H1 (cell line): ENCODE measurements around the gene DAPK2. TPM values are rescaled to one million over a fixed set of nuclear protein-coding genes. Genes with fewer than 3 reads are reported as not detected.

Experiments used
- CTCF ChIA-PET: fragments of 300-600 bp; sonication (Branson Sonifier 250); formaldehyde crosslinking; loops from one replicate; lab custom pipeline; 2021; ENCODE audit not compliant: partially characterized antibody; lab: Charles Lee
- POLR2A ChIA-PET: fragments of 300-600 bp; sonication (Branson Sonifier 250); formaldehyde crosslinking; loops from one replicate; lab custom pipeline; 2021; ENCODE audit warnings: inconsistent platforms; ENCODE audit not compliant: partially characterized antibody; lab: Charles Lee
- DNase-seq, 2 experiments: peaks; one replicate each; pipeline versions ENCODE4 v3.0.0 to v3.0.0-alpha.2; 2010 to 2022; ENCODE audit warnings: low spot score in 2 of 2, low read depth in 1 of 2, mixed read lengths in 1 of 2
- FAIRE-seq: peaks from 2 replicates; lab custom pipeline; 2011; peaks lifted over from hg19 to GRCh38; lab: Jason Lieb, UNC
- H2AFZ ChIP-seq: 2 replicates; pipeline ENCODE4 v1.8.1; 2012; ENCODE audit warnings: low read length, inconsistent platforms
- H2AK5ac ChIP-seq: 2 replicates; pipeline ENCODE4 v1.6.1; 2013; ENCODE audit warnings: low read depth, low read length
- H2BK120ac ChIP-seq: replicated peaks from 2 replicates; pipeline ENCODE3; 2013; ENCODE audit warnings: low read depth, low read length, inconsistent platforms
- H2BK12ac ChIP-seq: 2 replicates; pipeline ENCODE4 v1.6.1; 2013; ENCODE audit warnings: low read depth, low read length
- H2BK15ac ChIP-seq: 2 replicates; pipeline ENCODE4 v1.6.1; 2013; ENCODE audit warnings: low read length
- H2BK20ac ChIP-seq: 2 replicates; pipeline ENCODE4 v1.6.1; 2013; ENCODE audit warnings: low read length
- H2BK5ac ChIP-seq: 2 replicates; pipeline ENCODE4 v1.6.1; 2013; ENCODE audit warnings: low read depth, low read length
- H3K14ac ChIP-seq: 2 replicates; pipeline ENCODE4 v1.6.1; 2013; ENCODE audit warnings: inconsistent platforms; ENCODE audit not compliant: insufficient read length
- H3K18ac ChIP-seq: 2 replicates; pipeline ENCODE4 v1.6.1; 2013; ENCODE audit warnings: low read length; ENCODE audit errors: extremely low read depth
- H3K23ac ChIP-seq: 2 replicates; pipeline ENCODE4 v1.6.1; 2013; ENCODE audit warnings: inconsistent platforms; ENCODE audit not compliant: insufficient read length
- H3K23me2 ChIP-seq: 2 replicates; pipeline ENCODE4 v1.6.1; 2013; ENCODE audit warnings: low read depth, low read length
- H3K27ac ChIP-seq: 2 replicates; pipeline ENCODE4 v1.6.1; 2011; ENCODE audit warnings: low read depth, low read length, inconsistent platforms
- H3K27me3 ChIP-seq, 4 experiments: replicated peaks in 1 of 4; 1 replicate in 1 of 4; 2 replicates in 3 of 4; pipeline versions ENCODE4 v1.6.1 to v1.8.1; 2011 to 2013; ENCODE audit warnings: low read length in 3 of 4, mild to moderate bottlenecking in 3 of 4, inconsistent platforms in 2 of 4, mixed read lengths in 2 of 4, moderate library complexity in 1 of 4; ENCODE audit not compliant: control insufficient read depth in 3 of 4, insufficient read depth in 3 of 4; ENCODE audit errors: extremely low read depth in 1 of 4
- H3K36me3 ChIP-seq, 4 experiments: 2 replicates each; pipeline versions ENCODE4 v1.6.1 to v1.8.1; 2011 to 2013; ENCODE audit warnings: mild to moderate bottlenecking in 4 of 4, low read length in 3 of 4, moderate library complexity in 2 of 4, control low read depth in 1 of 4, inconsistent platforms in 1 of 4; ENCODE audit not compliant: insufficient read depth in 4 of 4, control insufficient read depth in 2 of 4
- H3K4ac ChIP-seq: replicated peaks from 2 replicates; pipeline ENCODE3; 2013; ENCODE audit warnings: low read length, low read depth, mixed read lengths, inconsistent platforms; ENCODE audit not compliant: insufficient read length
- H3K4me1 ChIP-seq, 4 experiments: replicated peaks in 1 of 4; 1 replicate in 1 of 4; 2 replicates in 3 of 4; pipeline versions ENCODE4 v1.6.1 to v1.8.1; 2011 to 2013; ENCODE audit warnings: low read length in 3 of 4, inconsistent platforms in 2 of 4, mixed read lengths in 1 of 4; ENCODE audit not compliant: insufficient read depth in 4 of 4, control insufficient read depth in 3 of 4
- H3K4me2 ChIP-seq, 2 experiments: 2 replicates each; pipeline versions ENCODE4 v1.6.1 to v1.8.1; 2011 to 2013; ENCODE audit warnings: low read depth in 2 of 2, low read length in 2 of 2, control low read depth in 1 of 2, inconsistent platforms in 1 of 2, mild to moderate bottlenecking in 1 of 2; ENCODE audit not compliant: insufficient read depth in 1 of 2
- H3K4me3 ChIP-seq, 4 experiments: fragments of 200-600, 300-600 bp in 1 of 4; sonication (generic), shearing (Covaris generic), sonication (Bioruptor Twin) in 1 of 4; 2 replicates each; pipeline versions ENCODE4 v1.5.1 to v1.8.1; 2011 to 2016; ENCODE audit warnings: low read length in 4 of 4, low read depth in 3 of 4, control low read depth in 2 of 4, inconsistent platforms in 2 of 4, mild to moderate bottlenecking in 2 of 4, mixed read lengths in 1 of 4, moderate library complexity in 1 of 4; ENCODE audit not compliant: insufficient read depth in 2 of 4; ENCODE audit errors: extremely low read depth in 1 of 4
- H3K56ac ChIP-seq: replicated peaks from 2 replicates; pipeline ENCODE3; 2013; ENCODE audit warnings: low read depth, mild to moderate bottlenecking, mixed read lengths, low read length, inconsistent platforms; ENCODE audit not compliant: insufficient read length
- H3K79me1 ChIP-seq: 2 replicates; pipeline ENCODE4 v1.6.1; 2013; ENCODE audit warnings: low read depth, low read length, control low read depth
- H3K79me2 ChIP-seq, 2 experiments: 2 replicates each; pipeline versions ENCODE4 v1.6.1 to v1.8.1; 2012 to 2013; ENCODE audit warnings: low read length in 2 of 2, mild to moderate bottlenecking in 2 of 2, inconsistent platforms in 1 of 2; ENCODE audit not compliant: insufficient read depth in 2 of 2, control insufficient read depth in 1 of 2
- H3K9ac ChIP-seq, 4 experiments: replicated peaks in 1 of 4; 1 replicate in 1 of 4; 2 replicates in 3 of 4; pipeline versions ENCODE4 v1.6.1 to v1.8.1; 2011 to 2013; ENCODE audit warnings: low read depth in 3 of 4, low read length in 3 of 4, control low read depth in 2 of 4, mild to moderate bottlenecking in 2 of 4, moderate library complexity in 2 of 4, inconsistent platforms in 1 of 4; ENCODE audit errors: extremely low read depth in 1 of 4
- H3K9me3 ChIP-seq, 2 experiments: 2 replicates each; pipeline versions ENCODE4 v1.6.1 to v1.8.1; 2012 to 2013; ENCODE audit warnings: mild to moderate bottlenecking in 2 of 2, moderate library complexity in 2 of 2, control low read depth in 1 of 2, inconsistent platforms in 1 of 2, low read depth in 1 of 2, low read length in 1 of 2, mixed read lengths in 1 of 2; ENCODE audit not compliant: insufficient read depth in 2 of 2
- H4K20me1 ChIP-seq, 2 experiments: replicated peaks in 1 of 2; 2 replicates each; pipeline versions ENCODE3 to v1.8.1; 2011 to 2013; ENCODE audit warnings: inconsistent platforms in 2 of 2, low read length in 2 of 2, mild to moderate bottlenecking in 1 of 2; ENCODE audit not compliant: insufficient read depth in 2 of 2, control insufficient read depth in 1 of 2
- H4K5ac ChIP-seq: 2 replicates; pipeline ENCODE4 v1.6.1; 2013; ENCODE audit warnings: low read length, low read depth, mixed read lengths, inconsistent platforms; ENCODE audit not compliant: insufficient read length
- H4K8ac ChIP-seq: 2 replicates; pipeline ENCODE4 v1.8.0; 2013; ENCODE audit warnings: mild to moderate bottlenecking, moderate library complexity, low read length, inconsistent platforms; ENCODE audit not compliant: insufficient read depth; ENCODE audit errors: extremely low read depth
- H4K91ac ChIP-seq: replicated peaks from 2 replicates; pipeline ENCODE3; 2013; ENCODE audit warnings: low read length, mixed read lengths, inconsistent platforms; ENCODE audit not compliant: insufficient read length
- CBX8 ChIP-seq: fragments of 300-800, 300-1000 bp; sonication (generic); IDR thresholded peaks from 2 replicates; pipeline ENCODE4 v1.7.1; 2016; ENCODE audit warnings: low read depth, low read length, borderline replicate concordance
- CHD1 ChIP-seq: IDR thresholded peaks from 2 replicates; pipeline ENCODE4 v1.6.1; 2012; ENCODE audit warnings: low read depth, low read length, improper control_type of control experiment
- E2F6 ChIP-seq: IDR thresholded peaks from 2 replicates; pipeline ENCODE4 v1.6.1; 2012; ENCODE audit warnings: inconsistent platforms
- EP300 ChIP-seq, 2 experiments: IDR thresholded peaks; 1 replicate in 1 of 2; 2 replicates in 1 of 2; pipeline ENCODE4 v1.6.1; 2011 to 2012; ENCODE audit warnings: low read depth in 2 of 2, low read length in 2 of 2, mild to moderate bottlenecking in 2 of 2, borderline replicate concordance in 1 of 2, inconsistent platforms in 1 of 2, moderate library complexity in 1 of 2
- GABPA ChIP-seq: IDR thresholded peaks from 2 replicates; pipeline ENCODE4 v1.6.1; 2011; ENCODE audit warnings: mild to moderate bottlenecking, low read length, moderate library complexity, borderline replicate concordance; ENCODE audit not compliant: insufficient read depth
- GTF2F1 ChIP-seq: IDR thresholded peaks from 2 replicates; pipeline ENCODE4 v1.6.1; 2012; ENCODE audit warnings: low read depth, low read length, improper control_type of control experiment, borderline replicate concordance
- HDAC6 ChIP-seq: IDR thresholded peaks from one replicate; pipeline ENCODE4 v1.7.1; 2012; ENCODE audit warnings: low read depth, mild to moderate bottlenecking, inconsistent platforms, low read length, moderate library complexity
- NANOG ChIP-seq: IDR thresholded peaks from 2 replicates; pipeline ENCODE4 v1.6.1; 2011; ENCODE audit warnings: low read length, low read depth, mild to moderate bottlenecking, inconsistent platforms; ENCODE audit not compliant: insufficient read depth, poor library complexity, severe bottlenecking
- NRF1 ChIP-seq: IDR thresholded peaks from 2 replicates; pipeline ENCODE4 v1.6.1; 2011; ENCODE audit warnings: mild to moderate bottlenecking, low read depth, low read length, improper control_type of control experiment
- POLR2AphosphoS5 ChIP-seq: IDR thresholded peaks from 2 replicates; pipeline ENCODE4 v1.6.1; 2011; ENCODE audit warnings: low read depth, low read length
- RBBP5 ChIP-seq: IDR thresholded peaks from 2 replicates; pipeline ENCODE4 v1.7.1; 2012; ENCODE audit warnings: low read depth, mild to moderate bottlenecking, inconsistent platforms, low read length, moderate library complexity, borderline replicate concordance
- TEAD4 ChIP-seq: IDR thresholded peaks from 2 replicates; pipeline ENCODE4 v1.6.1; 2012; ENCODE audit warnings: low read depth, low read length, inconsistent platforms, mixed read lengths
- WGBS, 2 experiments: shearing (Covaris generic) in 1 of 2; methylation state at CpG; one replicate each; pipeline versions ENCODE4 v1.1.6 to v1.1.7; 2013 to 2015; ENCODE audit warnings: low lambda C conversion rate in 2 of 2, mixed read lengths in 2 of 2, inconsistent platforms in 1 of 2, low coverage in 1 of 2, missing lambda C conversion rate in 1 of 2; ENCODE audit not compliant: insufficient replicate concordance in 2 of 2, insufficient coverage in 1 of 2, insufficient read length in 1 of 2; ENCODE audit errors: extremely low coverage in 1 of 2, missing lambda C conversion rate in 1 of 2; 5-methylcytosine and 5-hydroxymethylcytosine counted together
- polyA plus RNA-seq, 7 experiments: library from polyadenylated mRNA; depleted of rRNA in 3 of 7; stranded (reverse) in 5 of 7; unstranded in 2 of 7; fragments of >200 nt in 5 of 7; fragments of 200-250 nt in 2 of 7; gene quantifications; 1 replicate in 5 of 7; 2 replicates in 1 of 7; 4 replicates in 1 of 7; pipeline versions ENCODE4 v1.2.1 to v1.2.3, GENCODE V29; 2011 to 2013; ENCODE audit warnings: missing spikeins in 2 of 7, mixed read lengths in 2 of 7
- total RNA-seq: library from RNA; stranded (reverse); fragmentation: NEBNext Ultra II Directional; extraction: Animal tissue kit (Norgen Biotek cat#: 25700); gene quantifications from 2 replicates; pipeline ENCODE4 v1.2.1, GENCODE V29; 2021
- TF ChIP-seq, protein P1 (sequence below): IDR thresholded peaks from 2 replicates; pipeline ENCODE4 v1.6.1; 2011; ENCODE audit warnings: low read depth, mild to moderate bottlenecking, low read length; ENCODE audit not compliant: insufficient read depth

DAPK2 gene
- total and polyA plus RNA-seq, 2 of the 8 experiments (the other 6 are each of a cell fraction or from before 2014, with no cell fraction given) = 1.8 to 2.9 TPM

- Histone ChIP-seq H3K27me3 (no peaks in the 10 kb centered on the region), H3K4me3 (no peak overlapping the region), H3K18ac (no peak overlapping the region), H2AFZ (peak overlapping the region; percentile 57; the same call in 1 of the 2 replicates), H3K36me3 (no peaks in the 10 kb centered on the region), H2BK12ac (no peak overlapping the region), H3K4me2 (no peak overlapping the region), H4K20me1 (no peaks in the 10 kb centered on the region), H2BK15ac (no peak overlapping the region), H4K5ac (no peak overlapping the region), H3K9ac (no peak overlapping the region), H2BK20ac (no peak overlapping the region), H3K14ac (no peak overlapping the region), H4K91ac (no peak overlapping the region), H3K79me2 (no peaks in the 10 kb centered on the region), H2BK120ac (no peak overlapping the region), H3K27ac (no peak overlapping the region; the same call in 1 of the 2 replicates), H2AK5ac (no peak overlapping the region), H3K23me2 (no peaks in the 10 kb centered on the region), H3K4ac (no peak overlapping the region), H3K56ac (no peak overlapping the region), H4K8ac (peak overlapping the region; percentile 62; the same call in 1 of the 2 replicates), H2BK5ac (no peak overlapping the region; the same call in 1 of the 2 replicates), H3K4me1 (peaks cover 0 to 8% (median 0%) of the 10 kb centered on the region in 4 experiments; a peak in 1 of 7 replicates), H3K9me3 (no peaks in the 10 kb centered on the region), H3K23ac (no peak overlapping the region), H3K79me1 (no peaks in the 10 kb centered on the region)
- DNase-seq (no peak), FAIRE-seq (no peak)
- WGBS, 2 experiments = 84% methylated on average over 6 of the region's 6 CpGs; no CpG with 5 or more reads in 1 of the 2 experiments
- CTCF ChIA-PET = interaction anchor here (0.6 to 7.8 kb wide), 16 partner anchors 11 to 285 kb away, joined by 3 to 74 read pairs (median 4); no protein-coding TSS in a partner anchor
- POLR2A ChIA-PET = interaction anchor here (0.9 to 1.2 kb wide), 2 partner anchors 45 to 199 kb away, joined by 3 read pairs; no protein-coding TSS in a partner anchor
- TF ChIP-seq CHD1 (no peak), HDAC6 (no peak), E2F6 (no peak), GABPA (no peak), CBX8 (no peak), RBBP5 (no peak), TEAD4 (no peak), POLR2AphosphoS5 (no peak), NANOG (no peak), EP300 (IDR thresholded peaks at IDR 0.05; ENCODE audit: borderline replicate concordance in 1 of 2, low read depth in 2 of 2, low read length in 2 of 2) (no peak), NRF1 (no peak), GTF2F1 (no peak)
- TF ChIP-seq, protein P1, sequence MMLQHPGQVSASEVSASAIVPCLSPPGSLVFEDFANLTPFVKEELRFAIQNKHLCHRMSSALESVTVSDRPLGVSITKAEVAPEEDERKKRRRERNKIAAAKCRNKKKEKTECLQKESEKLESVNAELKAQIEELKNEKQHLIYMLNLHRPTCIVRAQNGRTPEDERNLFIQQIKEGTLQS = no peak
These were observed 151.7 kb downstream of the DAPK2 start for GRCh38 chr15:63894662-63894949.
